ENCODE data around the gene RIMBP2.
"Not testable (repeated sequence)": the region's sequence is repeated elsewhere in the genome, so short reads cannot be mapped to it uniquely, and the experiment has no call there.

Gene RIMBP2

GRCh38 chr12:130703733-130704375 is 12.2 kb downstream of the RIMBP2 start:
- DNase-seq, result peak; percentile 30

DNA sequence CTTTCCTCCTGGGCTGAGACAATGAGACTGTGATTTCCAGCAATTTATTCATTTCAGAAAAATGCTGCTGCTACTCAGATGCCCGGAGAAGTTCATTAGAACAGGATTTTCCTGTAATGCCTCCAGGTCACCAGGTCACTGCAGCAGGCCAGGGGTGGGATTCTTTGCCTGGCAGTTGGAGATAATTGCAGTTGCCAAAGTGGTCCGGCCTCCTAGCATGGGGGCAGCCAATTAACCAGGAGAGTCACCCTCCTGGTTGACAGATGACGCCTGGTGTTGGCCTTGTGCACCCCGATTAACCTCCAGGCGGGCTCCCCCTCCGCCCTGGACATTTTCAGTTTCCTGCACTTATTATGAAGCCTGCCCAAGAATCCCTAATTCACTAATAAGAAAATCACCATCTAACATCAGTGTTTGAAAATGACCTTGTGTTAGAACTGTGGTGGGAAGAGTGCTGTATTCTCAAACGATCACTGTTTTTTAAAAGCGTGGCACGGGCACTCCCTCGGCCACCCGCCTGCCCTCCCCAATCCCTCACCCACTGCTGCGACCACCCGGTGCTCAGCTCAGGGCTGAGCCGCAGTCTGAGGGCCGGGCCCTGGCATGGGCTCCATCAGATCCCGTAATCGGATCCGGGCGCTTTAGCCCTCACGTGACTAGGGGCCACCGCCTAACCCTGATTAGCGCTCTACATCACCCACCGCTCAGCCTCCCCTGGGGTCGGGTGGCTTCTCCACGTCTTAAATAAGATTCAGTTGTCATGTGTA is 12.9 kb downstream of the RIMBP2 start:
- peak; percentile 16 for DNase-seq

- peak; percentile 20 for DNase-seq
Measured at GRCh38 chr12:130701402-130701744, 14.7 kb downstream of the RIMBP2 start.

GRCh38 chr12:130700492-130701401 is 15.4 kb downstream of the RIMBP2 start:
- peak; percentile 30 for DNase-seq

DNA sequence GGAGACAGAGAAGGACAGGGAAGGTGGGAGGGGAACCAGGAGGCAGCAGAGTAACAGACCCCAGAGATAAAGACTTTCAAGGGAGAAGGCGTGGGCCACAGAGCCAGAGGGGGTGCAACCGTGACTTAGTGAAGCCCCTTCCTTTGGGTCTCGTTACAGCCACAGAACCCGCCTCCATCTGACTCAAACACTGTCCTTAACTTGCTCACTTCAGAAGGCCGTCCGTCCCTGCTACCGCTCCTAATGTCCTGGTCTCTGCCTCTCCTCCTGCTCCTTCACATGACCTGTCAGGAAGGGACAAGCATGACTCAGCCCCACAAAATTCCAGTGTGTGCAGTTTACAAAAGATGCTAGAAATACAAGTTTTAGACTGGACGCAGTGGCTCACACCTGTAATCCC is 18.0 kb downstream of the RIMBP2 start:
- DNase-seq, result no peak

- DNase-seq, result no peak
Measured at GRCh38 chr12:130696379-130697100, 19.6 kb downstream of the RIMBP2 start.

GRCh38 chr12:130695061-130695460 is 21.0 kb downstream of the RIMBP2 start:
- DNase-seq, result no peak

GRCh38 chr12:130689408-130690405 is 26.4 kb downstream of the RIMBP2 start:
- no peak for DNase-seq

DNA sequence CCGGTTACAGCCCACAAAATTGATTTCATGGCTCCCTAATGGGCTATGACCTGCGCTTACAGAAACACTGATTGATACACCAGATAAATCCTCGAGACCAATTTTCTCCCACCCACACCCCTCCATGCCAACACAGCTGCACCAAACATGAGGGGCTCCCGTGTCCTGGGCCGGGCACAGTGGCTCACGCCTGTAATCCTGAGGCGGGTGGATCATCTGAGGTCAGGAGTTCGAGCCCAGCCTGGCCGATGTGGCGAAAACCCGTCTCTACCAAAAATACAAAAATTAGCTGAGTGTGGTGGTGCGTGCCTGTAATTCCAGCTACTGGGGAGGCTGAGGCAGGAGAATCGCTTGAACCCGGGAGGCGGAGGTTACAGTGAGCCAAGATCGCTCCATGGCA is 27.1 kb downstream of the RIMBP2 start:
- DNase-seq, result not testable (repeated sequence)

DNA sequence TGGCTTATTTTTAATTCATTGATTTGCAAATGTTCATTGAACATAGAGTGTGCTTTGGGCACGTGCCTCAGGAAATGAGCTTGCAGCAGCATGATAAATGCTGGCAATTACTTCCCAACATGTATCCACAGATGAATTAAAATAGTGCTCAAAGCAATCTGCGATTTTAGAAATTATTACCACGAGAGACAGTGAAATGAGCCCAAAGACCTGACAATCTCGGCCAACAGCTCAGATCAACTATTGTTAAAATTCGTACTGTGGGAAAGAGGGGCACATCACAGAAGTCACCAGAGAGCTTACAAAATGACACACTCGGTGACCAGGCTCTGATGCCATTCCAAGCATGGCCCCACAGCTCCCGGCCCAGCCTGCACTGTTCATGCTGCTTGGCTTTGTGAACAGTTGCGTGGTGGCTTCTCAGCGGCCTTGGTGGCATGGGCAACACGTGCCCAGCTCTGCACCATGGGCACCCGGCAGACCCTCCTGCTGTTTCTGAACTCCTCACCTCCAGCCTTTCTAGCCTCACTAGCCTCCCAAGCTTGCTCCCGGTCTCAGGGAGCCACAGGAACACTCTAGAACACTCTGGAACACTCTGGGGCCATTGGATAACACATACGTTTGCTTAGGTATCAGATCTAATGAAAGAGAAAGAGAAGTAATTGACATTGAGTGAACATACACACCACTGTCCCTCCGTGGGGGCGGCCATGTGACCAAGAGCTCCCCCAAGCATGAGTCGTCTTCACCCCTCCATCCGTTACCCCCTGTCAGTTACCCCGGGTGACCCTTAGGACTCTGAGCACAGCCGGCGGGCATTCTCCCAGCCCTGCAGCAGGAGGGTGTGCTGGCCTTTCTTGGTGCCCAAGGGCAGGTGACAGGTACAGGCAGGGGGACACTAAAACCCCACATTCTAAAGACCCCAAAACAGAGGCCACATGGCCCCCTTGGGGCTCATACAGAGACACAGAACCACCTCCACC is 28.0 kb downstream of the RIMBP2 start:
- no peak for DNase-seq

- no peak for DNase-seq
Measured at GRCh38 chr12:130687190-130687589, 28.9 kb downstream of the RIMBP2 start.

DNA sequence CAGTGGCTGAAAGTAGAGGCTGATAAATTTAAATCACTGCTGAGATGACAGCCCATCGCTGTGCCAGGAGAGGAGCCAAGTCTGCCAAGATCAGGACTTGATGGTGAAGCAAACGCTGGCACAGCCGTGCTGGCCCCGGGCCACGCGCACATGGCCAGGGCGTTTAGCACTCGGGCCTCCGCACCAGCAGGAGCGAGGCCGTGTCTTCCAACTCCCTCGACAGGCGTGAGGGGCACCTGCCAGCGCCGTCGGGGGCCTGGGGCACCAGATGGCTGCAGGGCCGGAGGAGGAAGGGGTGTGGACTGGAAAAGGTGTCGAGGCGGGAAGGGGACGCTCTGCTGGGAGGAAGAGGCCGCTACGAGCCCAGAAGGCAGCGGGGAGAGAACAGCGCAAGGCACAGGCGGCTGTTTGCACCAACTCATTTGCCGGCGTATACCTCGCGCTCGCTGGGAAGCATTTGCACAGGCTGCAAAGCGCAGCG is 29.5 kb downstream of the RIMBP2 start:
- DNase-seq, result no peak

DNA sequence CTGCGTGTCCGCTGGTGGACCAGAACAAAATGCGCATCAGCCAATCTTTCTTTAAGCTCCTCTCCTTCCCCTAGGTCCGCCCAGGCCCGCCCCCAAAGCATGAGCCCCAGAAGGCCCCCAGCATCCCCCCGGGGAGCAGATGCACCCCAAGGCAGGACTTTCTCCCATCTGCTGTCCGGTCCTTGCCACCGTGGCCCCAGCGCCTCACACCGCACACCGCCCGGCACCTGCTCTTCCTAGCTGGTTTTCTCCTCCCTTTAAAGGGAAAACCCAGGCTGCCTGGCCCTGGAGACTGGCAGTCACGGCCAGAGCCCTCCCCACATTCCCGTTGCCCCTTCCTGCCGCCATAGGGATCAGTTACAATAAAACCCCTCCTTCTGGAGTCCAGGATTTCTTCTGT is 30.2 kb downstream of the RIMBP2 start:
- no peak for DNase-seq

GRCh38 chr12:130685250-130685787 is 30.8 kb downstream of the RIMBP2 start:
- DNase-seq, result no peak

DNA sequence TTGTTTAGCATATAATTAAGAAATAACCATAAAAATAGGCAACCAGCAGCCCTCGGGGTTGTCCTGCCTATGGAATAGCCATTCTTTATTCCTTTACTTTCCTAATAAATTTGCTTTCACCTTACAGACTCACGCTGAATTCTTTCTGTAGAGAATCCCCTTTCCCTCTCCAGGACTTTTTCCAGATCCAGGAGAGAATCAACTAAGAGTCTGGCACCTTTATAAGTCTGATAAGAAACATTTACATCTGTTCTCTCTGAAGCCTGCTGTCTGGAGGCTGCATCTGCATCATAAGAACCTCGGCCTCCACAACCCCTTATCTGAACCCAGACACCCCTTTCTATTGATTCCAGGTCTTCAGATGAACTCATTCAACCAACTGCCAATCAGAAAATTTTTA is 32.3 kb downstream of the RIMBP2 start:
- DNase-seq, result no peak

GRCh38 chr12:130683080-130683479 is 33.0 kb downstream of the RIMBP2 start:
- no peak for DNase-seq

DNA sequence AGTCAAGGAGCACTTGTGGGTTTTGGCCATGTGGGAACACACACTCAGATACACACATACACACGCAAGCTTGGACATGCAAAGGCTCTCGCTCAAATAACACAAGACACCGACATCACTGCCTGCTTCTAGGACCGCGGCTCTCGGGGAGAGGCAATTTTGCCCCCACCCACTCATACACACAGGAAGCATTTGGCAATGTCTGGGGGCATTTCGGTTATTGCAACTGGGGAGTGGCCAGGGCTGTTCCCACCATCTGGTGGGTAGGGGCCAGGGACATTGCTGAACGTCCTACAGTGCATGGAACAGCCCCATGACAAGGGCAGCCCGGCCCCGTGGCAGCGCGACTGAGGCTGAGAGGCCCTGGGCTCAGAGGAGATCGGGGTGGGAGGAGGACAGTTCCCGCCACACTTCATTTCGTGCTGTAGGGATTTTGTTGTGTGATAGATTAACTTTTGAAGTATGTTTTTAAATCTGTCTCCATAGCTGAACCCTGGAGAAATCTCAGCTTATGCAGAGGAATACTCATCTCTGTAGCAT is 35.6 kb downstream of the RIMBP2 start:
- DNase-seq, result no peak

GRCh38 chr12:130677957-130678558 is 38.0 kb downstream of the RIMBP2 start:
- no peak for DNase-seq

- DNase-seq, result no peak
Measured at GRCh38 chr12:130675791-130676190, 40.3 kb downstream of the RIMBP2 start.
